ENCODE measurements around the gene CCDC77. TPM values are rescaled to one million over a fixed set of nuclear protein-coding genes. Genes with fewer than 3 reads are reported as not detected.

The CCDC77 gene
- total RNA-seq, 1 experiment from 2014 or later: 7.2 TPM

GRCh38 chr12:455821-456220, 54.4 kb downstream of the CCDC77 start:
- Mint-ChIP-seq H3K4me3 (ENCODE audit: unreplicated experiment) (no peak overlapping the region), H3K4me1 (ENCODE audit: insufficient read depth, unreplicated experiment) (peaks cover under 1% of the 10 kb centered on the region), H3K27me3 (ENCODE audit: insufficient read depth, unreplicated experiment) (peaks cover 31% of the 10 kb centered on the region), H3K27ac (ENCODE audit: low read depth, unreplicated experiment) (no peak overlapping the region), H3K9me3 (ENCODE audit: unreplicated experiment) (no peaks in the 10 kb centered on the region), H3K36me3 (ENCODE audit: insufficient read depth, unreplicated experiment) (no peaks in the 10 kb centered on the region)
- no TSS peak for BruUV-seq (replicated peaks)
- DNase-seq (ENCODE audit: unreplicated experiment): no peak
- ChIA-PET CTCF (interaction anchor here (1.0 to 4.8 kb wide), 9 partner anchors 7 to 98 kb away, joined by 3 to 60 read pairs (median 5); no protein-coding TSS in a partner anchor), POLR2A (interaction anchor here (0.7 to 1.4 kb wide), 2 partner anchors 74 to 84 kb away, joined by 3 to 4 read pairs; no protein-coding TSS in a partner anchor)
- TF ChIP-seq CTCF (IDR thresholded peaks at IDR 0.05; ENCODE audit: unreplicated experiment): no peak
- intact Hi-C loops (cut with micrococcal nuclease): loop anchor here (5.0 to 10.0 kb wide), 2 partner anchors 49 to 91 kb away; no protein-coding TSS in a partner anchor

GRCh38 chr12:457676-458075, 56.2 kb downstream of the CCDC77 start:
- BruUV-seq (replicated peaks): no TSS peak
- Mint-ChIP-seq H3K4me1 (ENCODE audit: insufficient read depth, unreplicated experiment) (peaks cover 9% of the 10 kb centered on the region), H3K36me3 (ENCODE audit: insufficient read depth, unreplicated experiment) (no peaks in the 10 kb centered on the region), H3K27ac (ENCODE audit: low read depth, unreplicated experiment) (no peak overlapping the region), H3K4me3 (ENCODE audit: unreplicated experiment) (no peak overlapping the region), H3K27me3 (ENCODE audit: insufficient read depth, unreplicated experiment) (peaks cover 49% of the 10 kb centered on the region), H3K9me3 (ENCODE audit: unreplicated experiment) (no peaks in the 10 kb centered on the region)
- intact Hi-C loops (cut with micrococcal nuclease): loop anchor here (5.0 to 10.0 kb wide), 2 partner anchors 47 to 90 kb away; no protein-coding TSS in a partner anchor
- DNase-seq (ENCODE audit: unreplicated experiment): no peak
- CTCF ChIA-PET: interaction anchor here (1.3 to 2.1 kb wide), 3 partner anchors 16 to 89 kb away, joined by 4 to 14 read pairs (median 13); no protein-coding TSS in a partner anchor
- POLR2A ChIA-PET: interaction anchor here (1.4 kb wide), 1 partner anchor 45 kb away, joined by 3 read pairs; no protein-coding TSS in a partner anchor
- no peak for TF ChIP-seq CTCF (IDR thresholded peaks at IDR 0.05; ENCODE audit: unreplicated experiment)

- Mint-ChIP-seq H3K4me3 (ENCODE audit: unreplicated experiment) (peak overlapping the region; percentile 71), H3K36me3 (ENCODE audit: insufficient read depth, unreplicated experiment) (no peaks in the 10 kb centered on the region), H3K4me1 (ENCODE audit: insufficient read depth, unreplicated experiment) (peaks cover 22% of the 10 kb centered on the region), H3K27ac (ENCODE audit: low read depth, unreplicated experiment) (no peak overlapping the region), H3K27me3 (ENCODE audit: insufficient read depth, unreplicated experiment) (peaks cover 50% of the 10 kb centered on the region), H3K9me3 (ENCODE audit: unreplicated experiment) (no peaks in the 10 kb centered on the region)
- no TSS peak for BruUV-seq (replicated peaks)
- intact Hi-C loops (cut with micrococcal nuclease): loop anchor here (5.0 to 10.0 kb wide), 2 partner anchors 46 to 88 kb away; no protein-coding TSS in a partner anchor
- DNase-seq (ENCODE audit: unreplicated experiment): no peak
- ChIA-PET CTCF (interaction anchor here (0.7 to 2.4 kb wide), 3 partner anchors 88 to 490 kb away, joined by 3 to 6 read pairs (median 3); partner anchors contain the start of gene RAD52), POLR2A (interaction anchor here (0.6 to 1.4 kb wide), 2 partner anchors 44 to 136 kb away, joined by 3 read pairs; no protein-coding TSS in a partner anchor)
- TF ChIP-seq CTCF (IDR thresholded peaks at IDR 0.05; ENCODE audit: unreplicated experiment): no peak
Measured at GRCh38 chr12:459050-459429, 57.6 kb downstream of the CCDC77 start.

GRCh38 chr12:459430-460258, 58.2 kb downstream of the CCDC77 start, which contains the start of gene B4GALNT3:
TSS of gene B4GALNT3 (plus strand) at chr12:459939. CDS start at chr12:460377, 438 bp downstream.
- intact Hi-C loops (cut with micrococcal nuclease): loop anchor here (5.0 to 10.0 kb wide), 2 partner anchors 45 to 88 kb away; no protein-coding TSS in a partner anchor
- TF ChIP-seq CTCF (IDR thresholded peaks at IDR 0.05; ENCODE audit: unreplicated experiment): no peak
- H3K4me1 Mint-ChIP-seq (ENCODE audit: insufficient read depth, unreplicated experiment): peaks cover 23% of the 10 kb centered on the region
- peak within 1 kb of the TSS; percentile 71 for H3K4me3 Mint-ChIP-seq (ENCODE audit: unreplicated experiment)
- no TSS peak for BruUV-seq (replicated peaks)
- POLR2A ChIA-PET: interaction anchor here (0.6 kb wide), 1 partner anchor 135 kb away, joined by 3 read pairs; no protein-coding TSS in a partner anchor
- peak; percentile 39 for DNase-seq (ENCODE audit: unreplicated experiment)
- no peaks in the 10 kb centered on the region for H3K36me3 Mint-ChIP-seq (ENCODE audit: insufficient read depth, unreplicated experiment)
- no peak within 1 kb of the TSS for H3K27ac Mint-ChIP-seq (ENCODE audit: low read depth, unreplicated experiment)
- H3K9me3 Mint-ChIP-seq (ENCODE audit: unreplicated experiment): no peaks in the 10 kb centered on the region
- H3K27me3 Mint-ChIP-seq (ENCODE audit: insufficient read depth, unreplicated experiment): peaks cover 44% of the 10 kb centered on the region
- CTCF ChIA-PET: interaction anchor here (2.4 kb wide), 1 partner anchor 88 kb away, joined by 6 read pairs; no protein-coding TSS in a partner anchor

Measured in MCF 10A (cell line).